Posterior vena cava (tissue), 2 donors: ENCODE measurements around the gene PIGO. TPM values are rescaled to one million over a fixed set of nuclear protein-coding genes. Genes with fewer than 3 reads are reported as not detected.
A peak's percentile ranks its signal among the peaks of the same experiment; 100 is the strongest.

Experiments used
- DNase-seq: peaks from one replicate; pipeline ENCODE4 v3.0.0-alpha.2; 2020; ENCODE audit warnings: low spot score
- intact Hi-C, 2 donors: fragments of 100-400 bp; cut with DNase I; formaldehyde crosslinking; loops; one replicate each; pipeline versions ENCODE4 v1.14.1 to v1.14.2; 2022 to 2023
- total RNA-seq, 2 donors: library from RNA; stranded (reverse); fragmentation: NEBNext Ultra II Directional; extraction: Animal tissue kit (Norgen Biotek cat#: 25700); gene quantifications; one replicate each; pipeline ENCODE4 v1.2.1, GENCODE V29; 2021
- donor health status: DM: yes; HTN: yes; CAD: no.
- donor health status: DM: yes; HTN: yes; CAD: no.

The PIGO gene
- total RNA-seq, 2 donors from 2014 or later, result 11.8 to 15.3 TPM

- intact Hi-C loops, result no loop called here
Measured at GRCh38 chr9:35076848-35077247, 19.5 kb downstream of the PIGO start.

GRCh38 chr9:35075358-35075757 is 21.0 kb downstream of the PIGO start:
- DNase-seq, result peak; percentile 55
- intact Hi-C loops, result no loop called here

More at GRCh38 chr9:35076848-35077247, 19.5 kb downstream of the PIGO start:
- peak; percentile 19 for DNase-seq

GRCh38 chr9:35074791-35075190 is 21.6 kb downstream of the PIGO start:
- intact Hi-C loops, result no loop called here
- DNase-seq, result peak; percentile 60

GRCh38 chr9:35074141-35074540 is 22.2 kb downstream of the PIGO start:
- intact Hi-C loops, result no loop called here
- DNase-seq, result peak; percentile 37

- intact Hi-C loops, result no loop called here
- DNase-seq, result no peak
Measured at GRCh38 chr9:35073279-35073612, 23.1 kb downstream of the PIGO start.

GRCh38 chr9:35072461-35073278 is 23.7 kb downstream of the PIGO start, which contains the start of gene VCP:
TSS of gene VCP (minus strand) at chr9:35072625. CDS start at chr9:35072353, 272 bp downstream.
- peak; percentile 99 for DNase-seq
- intact Hi-C loops, result no loop called here

- intact Hi-C loops, result no loop called here
Measured at GRCh38 chr9:35071814-35072460, 24.5 kb downstream of the PIGO start.

GRCh38 chr9:35070823-35071813 is 25.3 kb downstream of the PIGO start:
- intact Hi-C loops, result loop anchor here in 1 of 2 donors (1.0 kb wide), 1 partner anchor 9 kb away; no protein-coding TSS in a partner anchor
- DNase-seq, result no peak

More at GRCh38 chr9:35071814-35072460, 24.5 kb downstream of the PIGO start:
- peak; percentile 95 for DNase-seq

GRCh38 chr9:35069020-35069419 is 27.4 kb downstream of the PIGO start:
- intact Hi-C loops, result no loop called here
- DNase-seq, result no peak

GRCh38 chr9:35067056-35067455 is 29.3 kb downstream of the PIGO start:
- intact Hi-C loops, result no loop called here
- no peak for DNase-seq

- intact Hi-C loops, result no loop called here
- DNase-seq, result no peak
Measured at GRCh38 chr9:35060548-35061207, 35.7 kb downstream of the PIGO start.

GRCh38 chr9:35059438-35059837 is 37.0 kb downstream of the PIGO start:
- no peak for DNase-seq
- intact Hi-C loops, result no loop called here

GRCh38 chr9:35057271-35057620 is 39.1 kb downstream of the PIGO start:
- DNase-seq, result no peak
- intact Hi-C loops, result no loop called here

GRCh38 chr9:35056571-35057270 is 39.7 kb downstream of the PIGO start:
- DNase-seq, result no peak
- intact Hi-C loops, result no loop called here

GRCh38 chr9:35054871-35055644 is 41.3 kb downstream of the PIGO start:
- intact Hi-C loops, result loop anchor here in 1 of 2 donors (5.0 kb wide), 1 partner anchor 598 kb away; the partner anchor contains the start of genes DNAI1 and FAM219A
- no peak for DNase-seq

GRCh38 chr9:35054185-35054835 is 42.1 kb downstream of the PIGO start:
- intact Hi-C loops, result loop anchor here in 1 of 2 donors (5.0 kb wide), 1 partner anchor 597 kb away; the partner anchor contains the start of genes DNAI1 and FAM219A
- DNase-seq, result no peak
